G401.6 (cell line): ENCODE measurements around the gene PTTG2.
"Not testable (repeated sequence)": the region's sequence is repeated elsewhere in the genome, so short reads cannot be mapped to it uniquely, and the experiment has no call there.

Source experiments
- FAIRE-seq: peaks from 2 replicates; lab custom pipeline; 2012; peaks lifted over from hg19 to GRCh38; lab: Jason Lieb, UNC

Gene PTTG2

GRCh38 chr4:37960098-37960497, at the start of gene PTTG2:
TSS of gene PTTG2 (plus strand) at chr4:37960398. CDS start at chr4:37960435, 37 bp downstream.
- no peak for FAIRE-seq

- no peak for FAIRE-seq
Observed at GRCh38 chr4:37914539-37914938, 45.7 kb upstream of the PTTG2 start.

GRCh38 chr4:37917388-37917787, 42.8 kb upstream of the PTTG2 start:
- no peak for FAIRE-seq

GRCh38 chr4:37918653-37919052, 41.5 kb upstream of the PTTG2 start:
- no peak for FAIRE-seq

- FAIRE-seq: no peak
Observed at GRCh38 chr4:37922328-37922727, 37.9 kb upstream of the PTTG2 start.

- not testable (repeated sequence) for FAIRE-seq
Observed at GRCh38 chr4:37923089-37923488, 37.1 kb upstream of the PTTG2 start.

GRCh38 chr4:37924946-37925345, 35.3 kb upstream of the PTTG2 start:
- FAIRE-seq: no peak

GRCh38 chr4:37927434-37927833, 32.8 kb upstream of the PTTG2 start:
- no peak for FAIRE-seq

GRCh38 chr4:37928426-37929416, 31.5 kb upstream of the PTTG2 start:
- no peak for FAIRE-seq

- FAIRE-seq: no peak
Observed at GRCh38 chr4:37934096-37934495, 26.1 kb upstream of the PTTG2 start.

GRCh38 chr4:37934609-37935008, 25.6 kb upstream of the PTTG2 start:
- no peak for FAIRE-seq

- FAIRE-seq: no peak
Observed at GRCh38 chr4:37935026-37935425, 25.2 kb upstream of the PTTG2 start.

- FAIRE-seq: no peak
Observed at GRCh38 chr4:37936889-37937498, 23.2 kb upstream of the PTTG2 start.

GRCh38 chr4:37938208-37938607, 22.0 kb upstream of the PTTG2 start:
- no peak for FAIRE-seq

GRCh38 chr4:37946503-37947179, 13.6 kb upstream of the PTTG2 start:
- no peak for FAIRE-seq

- no peak for FAIRE-seq
Observed at GRCh38 chr4:37948542-37948941, 11.7 kb upstream of the PTTG2 start.

- FAIRE-seq: no peak
Observed at GRCh38 chr4:37949636-37950426, 10.4 kb upstream of the PTTG2 start.

GRCh38 chr4:37951461-37952352, 8.5 kb upstream of the PTTG2 start:
- no peak for FAIRE-seq

GRCh38 chr4:37953156-37953555, 7.0 kb upstream of the PTTG2 start:
- FAIRE-seq: no peak

- FAIRE-seq: no peak
Observed at GRCh38 chr4:37953620-37954293, 6.4 kb upstream of the PTTG2 start.
